Testis (tissue), 3 donors: ENCODE results near the gene CFL1. TPM values are rescaled to one million over a fixed set of nuclear protein-coding genes. Genes with fewer than 3 reads are reported as not detected.
A peak's percentile ranks its signal among the peaks of the same experiment; 100 is the strongest.

Experiments
- DNase-seq: peaks from one replicate; pipeline ENCODE4 v3.0.0-alpha.2; 2019
- H3K27ac ChIP-seq, 2 donors: fragments of 200-600 bp; sonication (generic); one replicate each; pipeline ENCODE4 v1.5.1; 2019
- H3K27me3 ChIP-seq: fragments of 200-600 bp; sonication (generic); one replicate; pipeline ENCODE4 v1.5.1; 2019
- H3K36me3 ChIP-seq: fragments of 200-600 bp; sonication (generic); one replicate; pipeline ENCODE4 v1.5.1; 2017; ENCODE audit warnings: low read depth; ENCODE audit errors: missing control alignments
- H3K4me1 ChIP-seq: fragments of 200-600 bp; sonication (generic); one replicate; pipeline ENCODE4 v1.5.1; 2019
- H3K4me3 ChIP-seq, 2 donors: fragments of 200-600 bp; sonication (generic); one replicate each; pipeline ENCODE4 v1.5.1; 2017 to 2019
- H3K9me3 ChIP-seq: fragments of 200-600 bp; sonication (generic); one replicate; pipeline ENCODE4 v1.5.1; 2017
- POLR2A ChIP-seq: fragments of 450-650 bp; IDR thresholded peaks from one replicate; pipeline ENCODE4 v1.6.1; 2017; ENCODE audit warnings: antibody characterized with exemption, mild to moderate bottlenecking, moderate library complexity
- WGBS, 2 donors: methylation state at CpG; one replicate each; pipeline ENCODE4 v1.1.5; 2018; 5-methylcytosine and 5-hydroxymethylcytosine counted together
- intact Hi-C: fragments of 100-400 bp; cut with DNase I; formaldehyde crosslinking; loops from one replicate; pipeline ENCODE4 v1.15.1; 2023; ENCODE audit warnings: low total_unique reads
- polyA plus RNA-seq: library from polyadenylated mRNA; stranded (reverse); fragments of 350-450 nt; fragmentation: Illumina TruSeq; extraction: RNeasy Lipid Tissue Mini Kit (QIAGEN cat#74804); gene quantifications from one replicate; pipeline ENCODE4 v1.2.3, GENCODE V29; 2014; ENCODE audit warnings: low read depth, low replicate concordance; ENCODE audit not compliant: insufficient read depth
- total RNA-seq, 2 donors: library from RNA; depleted of rRNA; stranded (reverse); fragments of >200 nt; gene quantifications; one replicate each; pipeline ENCODE4 v1.2.3, GENCODE V29; 2016
- TF ChIP-seq, protein P1 (sequence below), 3 experiments: fragments of 450-650 bp in 2 of 3; fragments of 200-600 bp in 1 of 3; sonication (generic) in 1 of 3; IDR thresholded peaks; one replicate each; pipeline ENCODE4 v1.5.1; 2016 to 2019; ENCODE audit warnings: antibody characterized with exemption in 3 of 3, mild to moderate bottlenecking in 2 of 3, moderate library complexity in 1 of 3

The CFL1 gene
- total and polyA plus RNA-seq, 3 donors from 2014 or later = 522 to 647 (median 570) TPM

- 1% methylated on average over 38 to 51 of the region's 57 CpGs for WGBS, 2 donors
- intact Hi-C loops = no loop called here
Measured at GRCh38 chr11:65891219-65892136, 33.5 kb upstream of the CFL1 start.

DNA sequence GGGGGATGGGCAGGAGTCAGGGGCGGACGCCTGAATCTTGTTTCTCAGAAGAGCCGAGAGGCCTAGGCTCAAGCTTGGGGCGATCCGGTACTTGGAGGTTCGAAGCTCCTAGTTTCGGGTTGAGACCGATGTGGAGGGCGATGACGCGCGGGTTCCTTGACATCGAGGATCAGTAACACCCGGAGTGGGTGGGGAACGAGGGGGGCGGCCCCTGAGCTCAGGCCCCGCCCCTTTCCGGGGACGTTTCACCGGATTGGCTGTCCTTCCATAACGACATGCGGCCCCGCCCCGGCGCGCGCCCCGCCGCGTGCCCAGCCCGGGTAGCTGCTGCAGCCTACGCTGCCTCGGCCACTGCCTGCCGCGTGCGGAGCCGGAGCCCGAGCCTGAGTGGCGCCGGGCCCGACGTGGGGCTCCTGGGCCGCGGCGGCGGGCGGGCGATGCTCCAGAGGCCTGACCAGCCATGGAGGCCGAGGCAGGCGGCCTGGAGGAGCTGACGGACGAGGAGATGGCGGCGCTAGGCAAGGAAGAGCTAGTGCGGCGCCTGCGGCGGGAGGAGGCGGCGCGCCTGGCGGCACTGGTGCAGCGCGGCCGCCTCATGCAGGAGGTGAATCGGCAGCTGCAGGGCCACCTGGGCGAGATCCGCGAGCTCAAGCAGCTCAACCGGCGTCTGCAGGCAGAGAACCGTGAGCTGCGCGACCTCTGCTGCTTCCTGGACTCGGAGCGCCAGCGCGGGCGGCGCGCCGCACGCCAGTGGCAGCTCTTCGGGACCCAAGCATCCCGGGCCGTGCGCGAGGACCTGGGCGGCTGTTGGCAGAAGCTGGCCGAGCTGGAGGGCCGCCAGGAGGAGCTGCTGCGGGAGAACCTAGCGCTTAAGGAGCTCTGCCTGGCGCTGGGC is 32.6 kb upstream of the CFL1 start, which contains the start of gene CCDC85B:
Gene CCDC85B, plus strand, starts transcription at position 350 of the 895 bp plus-strand sequence. Its CDS starts 111 bp downstream, at position 461.
- intact Hi-C loops = no loop called here
- WGBS, 2 donors = 0 to 1% methylated on average over 9 to 81 of the region's 94 CpGs
- Histone ChIP-seq H3K36me3 (no peaks in the 10 kb centered on the region), H3K4me1 (peaks cover 44% of the 10 kb centered on the region), H3K27me3 (no peaks in the 10 kb centered on the region), H3K27ac (peak within 1 kb of the TSS; percentile 91 to 97), H3K4me3 (peak within 1 kb of the TSS; percentile 75 to 86), H3K9me3 (no peaks in the 10 kb centered on the region)
- TF ChIP-seq, protein P1, sequence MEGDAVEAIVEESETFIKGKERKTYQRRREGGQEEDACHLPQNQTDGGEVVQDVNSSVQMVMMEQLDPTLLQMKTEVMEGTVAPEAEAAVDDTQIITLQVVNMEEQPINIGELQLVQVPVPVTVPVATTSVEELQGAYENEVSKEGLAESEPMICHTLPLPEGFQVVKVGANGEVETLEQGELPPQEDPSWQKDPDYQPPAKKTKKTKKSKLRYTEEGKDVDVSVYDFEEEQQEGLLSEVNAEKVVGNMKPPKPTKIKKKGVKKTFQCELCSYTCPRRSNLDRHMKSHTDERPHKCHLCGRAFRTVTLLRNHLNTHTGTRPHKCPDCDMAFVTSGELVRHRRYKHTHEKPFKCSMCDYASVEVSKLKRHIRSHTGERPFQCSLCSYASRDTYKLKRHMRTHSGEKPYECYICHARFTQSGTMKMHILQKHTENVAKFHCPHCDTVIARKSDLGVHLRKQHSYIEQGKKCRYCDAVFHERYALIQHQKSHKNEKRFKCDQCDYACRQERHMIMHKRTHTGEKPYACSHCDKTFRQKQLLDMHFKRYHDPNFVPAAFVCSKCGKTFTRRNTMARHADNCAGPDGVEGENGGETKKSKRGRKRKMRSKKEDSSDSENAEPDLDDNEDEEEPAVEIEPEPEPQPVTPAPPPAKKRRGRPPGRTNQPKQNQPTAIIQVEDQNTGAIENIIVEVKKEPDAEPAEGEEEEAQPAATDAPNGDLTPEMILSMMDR (IDR thresholded peaks at IDR 0.05) = peak in 1 of 3 experiments; percentile 24
- peak; percentile 78 for TF ChIP-seq POLR2A
- DNase-seq = peak; percentile 99

More at GRCh38 chr11:65891219-65892136, 33.5 kb upstream of the CFL1 start:
- DNase-seq = peak; percentile 49
- TF ChIP-seq, protein P1 (IDR thresholded peaks at IDR 0.05) = no peak
- TF ChIP-seq POLR2A = no peak
- no peaks in the 10 kb centered on the region for H3K9me3 ChIP-seq
- peak overlapping the region; percentile 65 to 97 for H3K27ac ChIP-seq
- H3K36me3 ChIP-seq = no peaks in the 10 kb centered on the region
- H3K27me3 ChIP-seq = no peaks in the 10 kb centered on the region
- H3K4me3 ChIP-seq = peak overlapping the region; percentile 75 to 86
- H3K4me1 ChIP-seq = peaks cover 44% of the 10 kb centered on the region

GRCh38 chr11:65888163-65888814 is 30.3 kb upstream of the CFL1 start, which contains the start of gene FIBP:
TSS of gene FIBP (minus strand) at chr11:65888471. CDS start at chr11:65888418, 53 bp downstream.
- peaks cover 38% of the 10 kb centered on the region for H3K4me1 ChIP-seq
- WGBS, 2 donors = 1% methylated on average over 21 to 57 of the region's 57 CpGs

More at GRCh38 chr11:65888163-65888814, 30.3 kb upstream of the CFL1 start, which contains the start of gene FIBP:
- intact Hi-C loops = loop anchor here (10.0 kb wide), 1 partner anchor 97 kb away; no protein-coding TSS in a partner anchor
- TF ChIP-seq, protein P1 (IDR thresholded peaks at IDR 0.05) = peak; percentile 74 to 93 (median 89)
- TF ChIP-seq POLR2A = peak; percentile 67
- Histone ChIP-seq H3K27me3 (no peaks in the 10 kb centered on the region), H3K9me3 (no peaks in the 10 kb centered on the region), H3K4me3 (peak within 1 kb of the TSS; percentile 73 to 83), H3K36me3 (no peaks in the 10 kb centered on the region), H3K27ac (peak within 1 kb of the TSS; percentile 91 to 97)
- DNase-seq = peak; percentile 97
